H1 (cell line): Measurements from ENCODE around the gene ADRM1.

ENCODE experiments used
- CHD1 ChIP-seq: IDR thresholded peaks from 2 replicates; pipeline ENCODE4 v1.6.1; 2012; ENCODE audit warnings: low read depth, low read length, improper control_type of control experiment
- CTCF ChIP-seq, 3 experiments: IDR thresholded peaks; 1 replicate in 2 of 3; 2 replicates in 1 of 3; pipeline versions ENCODE4 v1.5.1 to v1.6.1; 2011; ENCODE audit warnings: low read length in 3 of 3, mild to moderate bottlenecking in 3 of 3, inconsistent platforms in 2 of 3, low read depth in 1 of 3, moderate library complexity in 1 of 3; ENCODE audit not compliant: insufficient read depth in 1 of 3; ENCODE audit errors: control extremely low read depth in 1 of 3
- KDM5A ChIP-seq: fragments of 200-600 bp; IDR thresholded peaks from 2 replicates; pipeline ENCODE4 v1.7.1; 2012; ENCODE audit warnings: mild to moderate bottlenecking, low read length, inconsistent platforms, mixed read lengths
- POLR2A ChIP-seq, 2 experiments: IDR thresholded peaks; 1 replicate in 1 of 2; 2 replicates in 1 of 2; pipeline ENCODE4 v1.6.1; 2011; ENCODE audit warnings: low read depth in 2 of 2, low read length in 2 of 2, mild to moderate bottlenecking in 2 of 2; ENCODE audit errors: control extremely low read depth in 1 of 2

- TF ChIP-seq CTCF (IDR thresholded peaks at IDR 0.05; ENCODE audit: control extremely low read depth in 1 of 3, insufficient read depth in 1 of 3, low read depth in 1 of 3, low read length in 3 of 3): no peak
- TF ChIP-seq KDM5A: no peak
- no peak for TF ChIP-seq CHD1
- no peak for TF ChIP-seq POLR2A (IDR thresholded peaks at IDR 0.05; ENCODE audit: control extremely low read depth in 1 of 2, low read depth in 2 of 2, low read length in 2 of 2)
Observed at GRCh38 chr20:62346398-62347150, 43.8 kb downstream of the ADRM1 start.
